ENCODE measurements around the gene GP5. TPM values are rescaled to one million over a fixed set of nuclear protein-coding genes. Genes with fewer than 3 reads are reported as not detected.

The GP5 gene
- polyA plus RNA-seq, 1 of the 3 experiments (the other 2 are of a cell fraction): 0.13 TPM

- 79% methylated on average over 14 of the region's 14 CpGs for WGBS (ENCODE audit: low lambda C conversion rate)
- no peaks in the 10 kb centered on the region for H3F3A ChIP-seq (replicated peaks; ENCODE audit: insufficient read depth)
- no peaks in the 10 kb centered on the region for H3K9me2 ChIP-seq
- no peak for DNase-seq
- H3K79me2 ChIP-seq (ENCODE audit: insufficient read depth): no peaks in the 10 kb centered on the region
- no peaks in the 10 kb centered on the region for H3K27me3 ChIP-seq (ENCODE audit: insufficient read depth)
- TF ChIP-seq GATA2 (CRISPR knock-in tag; IDR thresholded peaks at IDR 0.05) (no peak), FOXJ3 (CRISPR knock-in tag; IDR thresholded peaks at IDR 0.05) (no peak), JUND (IDR thresholded peaks at IDR 0.05) (no peak), EZH2phosphoT487 (IDR thresholded peaks at IDR 0.05; ENCODE audit: borderline replicate concordance, low read depth) (no peak), EP300 (IDR thresholded peaks at IDR 0.05; ENCODE audit: borderline replicate concordance in 1 of 2, low read depth in 1 of 2, low read length in 1 of 2) (no peak), RXRA (IDR thresholded peaks at IDR 0.05; ENCODE audit: borderline replicate concordance, low read depth) (no peak), PBX3 (IDR thresholded peaks at IDR 0.05) (no peak), RCOR1 (IDR thresholded peaks at IDR 0.05; ENCODE audit: low read length) (no peak), SMC3 (IDR thresholded peaks at IDR 0.05; ENCODE audit: low read depth, low read length) (no peak), FOXM1 (IDR thresholded peaks at IDR 0.05; ENCODE audit: low read depth) (no peak), GABPA (IDR thresholded peaks at IDR 0.05; ENCODE audit: low read depth) (no peak), ELF1 (IDR thresholded peaks at IDR 0.05) (no peak), ZBTB33 (IDR thresholded peaks at IDR 0.05; ENCODE audit: borderline replicate concordance, low read depth) (no peak), TCF12 (IDR thresholded peaks at IDR 0.05) (no peak), TEAD4 (IDR thresholded peaks at IDR 0.05; ENCODE audit: borderline replicate concordance, insufficient read depth) (no peak), NRF1 (IDR thresholded peaks at IDR 0.05; ENCODE audit: low read depth, low read length) (no peak), RFX5 (IDR thresholded peaks at IDR 0.05; ENCODE audit: low read length) (no peak), IRF3 (IDR thresholded peaks at IDR 0.05; ENCODE audit: low read depth, low read length) (no peak)
- TF ChIP-seq, protein P1, sequence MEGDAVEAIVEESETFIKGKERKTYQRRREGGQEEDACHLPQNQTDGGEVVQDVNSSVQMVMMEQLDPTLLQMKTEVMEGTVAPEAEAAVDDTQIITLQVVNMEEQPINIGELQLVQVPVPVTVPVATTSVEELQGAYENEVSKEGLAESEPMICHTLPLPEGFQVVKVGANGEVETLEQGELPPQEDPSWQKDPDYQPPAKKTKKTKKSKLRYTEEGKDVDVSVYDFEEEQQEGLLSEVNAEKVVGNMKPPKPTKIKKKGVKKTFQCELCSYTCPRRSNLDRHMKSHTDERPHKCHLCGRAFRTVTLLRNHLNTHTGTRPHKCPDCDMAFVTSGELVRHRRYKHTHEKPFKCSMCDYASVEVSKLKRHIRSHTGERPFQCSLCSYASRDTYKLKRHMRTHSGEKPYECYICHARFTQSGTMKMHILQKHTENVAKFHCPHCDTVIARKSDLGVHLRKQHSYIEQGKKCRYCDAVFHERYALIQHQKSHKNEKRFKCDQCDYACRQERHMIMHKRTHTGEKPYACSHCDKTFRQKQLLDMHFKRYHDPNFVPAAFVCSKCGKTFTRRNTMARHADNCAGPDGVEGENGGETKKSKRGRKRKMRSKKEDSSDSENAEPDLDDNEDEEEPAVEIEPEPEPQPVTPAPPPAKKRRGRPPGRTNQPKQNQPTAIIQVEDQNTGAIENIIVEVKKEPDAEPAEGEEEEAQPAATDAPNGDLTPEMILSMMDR (IDR thresholded peaks at IDR 0.05): no peak
- TF ChIP-seq, protein P2, sequence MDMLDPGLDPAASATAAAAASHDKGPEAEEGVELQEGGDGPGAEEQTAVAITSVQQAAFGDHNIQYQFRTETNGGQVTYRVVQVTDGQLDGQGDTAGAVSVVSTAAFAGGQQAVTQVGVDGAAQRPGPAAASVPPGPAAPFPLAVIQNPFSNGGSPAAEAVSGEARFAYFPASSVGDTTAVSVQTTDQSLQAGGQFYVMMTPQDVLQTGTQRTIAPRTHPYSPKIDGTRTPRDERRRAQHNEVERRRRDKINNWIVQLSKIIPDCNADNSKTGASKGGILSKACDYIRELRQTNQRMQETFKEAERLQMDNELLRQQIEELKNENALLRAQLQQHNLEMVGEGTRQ (IDR thresholded peaks at IDR 0.05; ENCODE audit: borderline replicate concordance, low read depth, low read length): no peak
- no peak overlapping the region for H3K9ac ChIP-seq
- ChIA-PET POLR2A (no interaction called here), CTCF (interaction anchor here (1.0 to 2.0 kb wide), 3 partner anchors 29 to 38 kb away, joined by 3 to 7 read pairs (median 4); no protein-coding TSS in a partner anchor)
- H3K36me3 ChIP-seq (replicated peaks in 1 of 2; ENCODE audit: control insufficient read depth in 1 of 2, insufficient read depth in 2 of 2, low read length in 1 of 2): no peaks in the 10 kb centered on the region
- H3K4me1 ChIP-seq (ENCODE audit: control insufficient read depth in 1 of 2, insufficient read depth in 2 of 2, low read depth in 1 of 2, low read length in 1 of 2): peaks cover 4 to 17% of the 10 kb centered on the region in 2 experiments; a peak in 2 of 4 replicates
- H3K27ac ChIP-seq (ENCODE audit: low read depth in 2 of 2, low read length in 1 of 2): no peak overlapping the region
- H2AFZ ChIP-seq (ENCODE audit: low read depth): no peak overlapping the region
- no peaks in the 10 kb centered on the region for H4K20me1 ChIP-seq (ENCODE audit: insufficient read depth)
- H3K9me3 ChIP-seq: no peaks in the 10 kb centered on the region
- no peak overlapping the region for H3K4me3 ChIP-seq (ENCODE audit: low read depth in 2 of 2, low read length in 1 of 2)
- no peak overlapping the region for H3K4me2 ChIP-seq
These were observed 26.0 kb downstream of the GP5 start for GRCh38 chr3:194373028-194373427.
